Activated T-helper 17 cell treated with anti-CD3 and anti-CD28 coated beads, Interleukin-2, amount 50 U/mL, for 72 hours (primary cell): ENCODE results near the gene THOP1. TPM values are rescaled to one million over a fixed set of nuclear protein-coding genes. Genes with fewer than 3 reads are reported as not detected.

Source experiments
- ATAC-seq: fragments of 150-1000 bp; cut with Tn5 transposase; replicated peaks from 2 replicates; pipeline ENCODE4 v1.10.0; 2021; ENCODE audit warnings: mild to moderate bottlenecking, moderate library complexity
- H3K27ac Mint-ChIP-seq: one replicate; pipeline ENCODE4 v1.8.0; 2022; ENCODE audit warnings: mixed read lengths
- H3K27me3 Mint-ChIP-seq: one replicate; pipeline ENCODE4 v1.8.0; 2022; ENCODE audit warnings: mixed read lengths
- H3K36me3 Mint-ChIP-seq: one replicate; pipeline ENCODE4 v1.8.0; 2022; ENCODE audit warnings: low read depth, mild to moderate bottlenecking, mixed read lengths
- H3K4me1 Mint-ChIP-seq: one replicate; pipeline ENCODE4 v1.8.0; 2022; ENCODE audit warnings: mixed read lengths
- H3K4me3 Mint-ChIP-seq: one replicate; pipeline ENCODE4 v1.8.0; 2022; ENCODE audit warnings: mild to moderate bottlenecking, mixed read lengths
- H3K9me3 Mint-ChIP-seq: one replicate; pipeline ENCODE4 v1.8.0; 2022; ENCODE audit warnings: mixed read lengths
- total RNA-seq, 2 donors: library from RNA; stranded (reverse); gene quantifications; one replicate each; pipeline ENCODE4 v1.2.3, GENCODE V29; 2022

THOP1 gene
- total RNA-seq, 2 donors from 2014 or later, result 70.4 to 156 TPM

DNA sequence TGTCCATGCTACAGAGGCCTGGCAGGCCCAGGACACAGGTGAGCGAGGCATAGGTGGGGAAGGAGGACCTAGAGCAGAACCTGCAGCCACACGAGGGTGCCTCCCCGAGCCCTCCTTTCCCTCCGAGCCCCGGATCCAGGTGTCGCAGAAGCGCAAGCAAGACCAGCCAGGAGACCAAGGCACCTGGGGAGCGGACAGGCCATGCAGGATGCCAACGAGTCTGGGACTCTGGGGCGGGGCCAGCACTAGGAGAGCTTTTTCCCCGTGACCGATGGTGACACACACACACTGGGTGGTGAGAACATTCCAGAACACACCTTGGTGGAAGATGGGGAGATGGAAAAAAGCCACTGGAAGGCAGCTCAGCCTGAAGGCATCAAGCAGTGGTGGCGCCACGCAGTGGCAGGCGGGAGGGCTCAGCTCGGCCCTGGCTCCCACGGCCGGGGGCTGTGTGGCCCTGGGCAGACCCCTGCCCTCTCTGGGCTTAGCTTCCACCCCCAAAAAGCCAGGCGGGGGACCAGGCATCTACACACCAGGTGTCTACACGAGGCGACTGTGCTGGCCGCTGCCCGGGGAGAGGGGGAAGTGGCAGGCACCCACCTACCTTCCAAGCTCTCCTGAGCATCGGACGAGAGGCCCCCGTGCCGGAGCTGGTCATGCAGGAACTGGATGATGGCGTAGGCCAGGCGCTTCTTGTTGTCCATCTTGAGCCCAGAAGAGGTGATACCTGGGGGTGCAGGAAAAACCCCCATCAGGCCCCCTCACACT is 16.8 kb upstream of the THOP1 start:
- Mint-ChIP-seq H3K27me3 (no peaks in the 10 kb centered on the region), H3K4me3 (no peak overlapping the region), H3K4me1 (peaks cover 5% of the 10 kb centered on the region), H3K27ac (no peak overlapping the region), H3K9me3 (no peaks in the 10 kb centered on the region), H3K36me3 (peaks cover 41% of the 10 kb centered on the region)
- no peak for ATAC-seq

DNA sequence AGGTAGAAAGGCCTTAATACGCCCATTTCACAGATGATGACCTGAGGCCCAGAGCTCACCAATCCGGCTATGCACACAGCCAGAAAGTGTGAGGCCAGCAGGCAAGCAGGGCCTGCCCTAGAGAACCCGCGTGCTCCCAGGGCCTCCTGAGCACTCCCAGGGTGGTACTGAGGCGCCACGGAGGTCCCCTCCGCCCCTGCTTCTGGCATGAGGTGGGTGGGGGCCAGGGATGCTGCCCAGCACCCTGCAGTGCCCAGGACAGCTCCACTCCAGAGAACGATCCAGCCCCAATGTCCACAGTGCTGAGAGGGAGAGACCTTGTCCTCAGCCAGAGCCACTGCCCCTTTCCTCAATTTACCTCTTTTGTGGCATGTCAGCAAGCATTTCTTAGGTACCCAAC is 16.1 kb upstream of the THOP1 start:
- H3K4me1 Mint-ChIP-seq, result peaks cover 5% of the 10 kb centered on the region
- H3K27ac Mint-ChIP-seq, result no peak overlapping the region
- peaks cover 34% of the 10 kb centered on the region for H3K36me3 Mint-ChIP-seq
- ATAC-seq, result no peak
- no peaks in the 10 kb centered on the region for H3K9me3 Mint-ChIP-seq
- H3K27me3 Mint-ChIP-seq, result no peaks in the 10 kb centered on the region
- H3K4me3 Mint-ChIP-seq, result no peak overlapping the region

DNA sequence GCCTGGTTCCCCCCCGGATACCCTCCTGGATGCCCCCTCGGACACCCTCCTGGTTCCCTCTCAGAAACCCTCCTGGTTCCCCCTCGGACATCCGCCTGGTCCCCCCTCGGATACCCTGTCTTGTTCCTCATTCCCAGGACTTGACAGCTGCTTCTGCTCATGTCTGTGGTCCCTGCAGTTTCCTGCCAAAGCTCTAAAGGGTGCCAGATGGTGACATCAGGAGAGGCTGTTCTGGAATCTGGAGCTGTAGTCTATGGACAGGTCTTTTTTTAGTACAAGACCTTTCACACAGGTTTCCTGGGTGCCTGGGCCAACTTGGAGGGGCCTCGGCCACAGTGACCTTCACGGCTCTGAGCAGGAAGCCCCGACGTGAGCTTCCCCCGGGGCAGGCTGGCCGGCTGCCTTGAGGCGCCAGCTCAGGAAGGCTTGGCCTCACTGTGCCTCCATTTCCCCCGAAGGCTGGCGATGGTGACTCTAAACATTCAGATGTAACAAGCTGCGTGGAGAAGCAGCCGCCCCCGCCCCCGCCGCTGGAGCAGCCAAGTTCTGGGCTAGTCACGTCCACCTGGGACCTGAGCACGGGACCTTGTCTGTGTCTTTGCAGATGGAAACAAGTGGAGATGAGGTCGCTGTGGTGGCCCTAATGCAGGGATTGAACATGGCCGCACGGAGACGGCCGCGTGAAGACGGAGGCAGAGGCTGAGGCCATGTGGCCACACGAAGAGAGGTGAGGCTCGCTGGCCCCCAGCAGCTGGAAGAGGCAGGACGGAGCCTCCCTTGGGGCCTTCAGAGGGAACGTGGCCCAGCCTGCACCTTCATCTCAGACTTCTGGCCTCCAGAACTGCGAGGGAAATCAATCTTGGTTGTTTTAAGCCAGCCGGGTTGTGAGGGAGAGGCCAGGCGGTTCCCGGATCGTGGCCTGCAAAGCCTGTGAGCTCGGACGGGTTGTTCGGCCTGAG is 15.0 kb upstream of the THOP1 start:
- H3K9me3 Mint-ChIP-seq, result no peaks in the 10 kb centered on the region
- H3K36me3 Mint-ChIP-seq, result peaks cover 29% of the 10 kb centered on the region
- H3K4me1 Mint-ChIP-seq, result peaks cover 11% of the 10 kb centered on the region
- no peak overlapping the region for H3K4me3 Mint-ChIP-seq
- H3K27me3 Mint-ChIP-seq, result no peaks in the 10 kb centered on the region
- ATAC-seq, result no peak
- no peak overlapping the region for H3K27ac Mint-ChIP-seq

DNA sequence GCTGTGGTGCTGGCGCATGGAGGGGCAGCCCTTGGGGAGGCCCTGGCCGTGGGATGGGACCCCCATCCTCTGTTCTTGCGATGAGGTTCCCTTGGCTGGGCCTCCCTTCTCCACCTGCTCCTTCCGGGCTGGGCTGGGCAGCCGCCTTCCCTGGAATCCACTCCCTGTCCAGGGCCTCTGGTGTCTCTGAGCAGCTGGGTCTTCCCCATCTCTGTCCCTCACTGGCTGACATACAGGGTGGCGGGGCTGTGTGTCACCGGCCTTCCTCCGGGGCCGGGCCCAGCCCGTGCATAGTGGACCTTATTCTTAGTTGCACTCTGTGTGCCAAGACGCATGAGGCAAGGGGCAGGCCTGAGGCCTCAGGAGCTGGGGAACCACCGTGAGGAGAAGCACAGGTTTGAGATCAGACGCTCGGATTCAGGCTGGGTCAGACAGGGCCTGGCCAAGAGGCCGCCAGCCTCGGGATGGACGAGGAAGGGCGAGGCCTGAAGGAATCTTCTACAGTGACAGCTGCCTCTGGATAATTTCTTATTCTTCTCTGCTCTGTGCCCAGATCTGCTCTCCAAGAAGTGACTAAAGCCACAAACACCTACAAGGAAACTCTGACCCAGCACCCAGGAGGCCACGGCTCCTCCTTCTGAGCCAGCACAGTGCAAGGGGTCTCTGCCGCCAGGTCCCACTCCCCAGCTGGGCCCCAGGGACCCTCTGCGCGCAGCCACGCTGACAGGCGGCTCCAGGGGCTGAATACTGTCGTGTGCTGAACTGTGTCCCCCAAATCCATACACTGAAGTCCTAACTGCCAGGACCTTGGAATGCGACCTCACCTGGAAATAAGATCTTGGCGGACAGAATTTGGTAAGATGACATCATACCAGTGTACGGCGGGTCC is 13.3 kb upstream of the THOP1 start:
- Mint-ChIP-seq H3K4me1 (peaks cover 24% of the 10 kb centered on the region), H3K27ac (no peak overlapping the region), H3K36me3 (peaks cover 21% of the 10 kb centered on the region), H3K27me3 (no peaks in the 10 kb centered on the region), H3K4me3 (no peak overlapping the region), H3K9me3 (no peaks in the 10 kb centered on the region)
- ATAC-seq, result no peak

DNA sequence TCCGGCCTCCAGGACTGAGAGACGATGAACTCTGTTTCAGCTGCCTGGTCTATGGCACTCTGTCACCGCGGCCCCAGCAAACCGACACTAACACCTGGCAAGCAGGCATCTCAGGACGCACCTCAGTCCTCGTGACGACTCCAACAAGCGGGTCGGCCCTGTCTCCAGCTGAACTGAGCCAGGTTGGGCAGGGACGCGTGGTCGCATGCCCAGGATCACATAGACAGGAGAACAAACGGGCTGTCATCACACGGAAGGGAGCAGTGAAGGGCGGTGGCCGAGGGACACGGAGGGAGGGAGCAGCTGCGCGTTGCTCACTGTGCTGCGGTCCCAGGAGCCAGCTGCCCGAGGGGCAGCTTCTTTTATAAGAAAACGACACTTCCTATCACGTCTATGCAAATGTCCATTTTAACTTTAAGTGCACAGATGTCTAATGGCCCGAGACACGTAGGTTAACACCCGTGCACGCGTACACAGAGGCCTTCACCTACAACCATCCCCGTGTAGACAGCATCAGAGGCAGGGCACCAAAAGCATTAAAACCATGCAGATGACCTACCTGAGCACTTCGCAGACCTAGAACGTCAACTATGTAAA is 11.1 kb upstream of the THOP1 start:
- Mint-ChIP-seq H3K36me3 (peaks cover 20% of the 10 kb centered on the region), H3K9me3 (no peaks in the 10 kb centered on the region), H3K27me3 (no peaks in the 10 kb centered on the region), H3K4me3 (no peak overlapping the region), H3K4me1 (peaks cover 24% of the 10 kb centered on the region), H3K27ac (peak overlapping the region; percentile 94)
- ATAC-seq, result no peak

DNA sequence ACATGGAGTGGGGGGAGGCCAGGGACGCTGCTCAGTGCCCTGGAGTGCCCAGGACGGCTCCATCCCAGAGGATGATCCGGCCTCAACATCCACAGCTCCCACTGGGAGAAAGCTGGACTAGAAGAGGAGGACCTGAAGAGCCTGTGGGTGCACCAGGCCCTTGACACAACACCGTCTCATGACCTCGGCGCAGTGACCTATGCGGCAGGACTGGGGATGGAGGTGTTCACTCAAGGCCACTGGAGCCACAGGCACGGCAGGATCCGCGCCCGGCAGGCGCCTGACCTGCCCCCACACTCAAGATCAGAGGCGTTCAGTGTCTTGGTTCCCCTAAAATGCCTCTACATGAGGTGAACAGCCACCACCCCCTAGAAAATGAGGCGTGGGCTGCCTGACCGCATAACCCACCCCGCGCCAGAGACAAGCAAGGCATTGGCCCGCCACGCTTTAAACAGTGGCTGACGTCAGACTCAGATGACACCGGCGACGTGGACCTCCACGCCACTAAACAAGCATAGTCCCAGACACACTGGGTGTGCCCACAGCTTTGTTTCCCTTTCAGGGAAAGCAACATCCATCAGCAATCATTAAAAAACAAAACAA is 10.2 kb upstream of the THOP1 start:
- Mint-ChIP-seq H3K27me3 (no peaks in the 10 kb centered on the region), H3K36me3 (peaks cover 22% of the 10 kb centered on the region), H3K4me1 (peaks cover 26% of the 10 kb centered on the region), H3K27ac (peak overlapping the region; percentile 94), H3K9me3 (no peaks in the 10 kb centered on the region), H3K4me3 (peak overlapping the region; percentile 81)
- no peak for ATAC-seq

DNA sequence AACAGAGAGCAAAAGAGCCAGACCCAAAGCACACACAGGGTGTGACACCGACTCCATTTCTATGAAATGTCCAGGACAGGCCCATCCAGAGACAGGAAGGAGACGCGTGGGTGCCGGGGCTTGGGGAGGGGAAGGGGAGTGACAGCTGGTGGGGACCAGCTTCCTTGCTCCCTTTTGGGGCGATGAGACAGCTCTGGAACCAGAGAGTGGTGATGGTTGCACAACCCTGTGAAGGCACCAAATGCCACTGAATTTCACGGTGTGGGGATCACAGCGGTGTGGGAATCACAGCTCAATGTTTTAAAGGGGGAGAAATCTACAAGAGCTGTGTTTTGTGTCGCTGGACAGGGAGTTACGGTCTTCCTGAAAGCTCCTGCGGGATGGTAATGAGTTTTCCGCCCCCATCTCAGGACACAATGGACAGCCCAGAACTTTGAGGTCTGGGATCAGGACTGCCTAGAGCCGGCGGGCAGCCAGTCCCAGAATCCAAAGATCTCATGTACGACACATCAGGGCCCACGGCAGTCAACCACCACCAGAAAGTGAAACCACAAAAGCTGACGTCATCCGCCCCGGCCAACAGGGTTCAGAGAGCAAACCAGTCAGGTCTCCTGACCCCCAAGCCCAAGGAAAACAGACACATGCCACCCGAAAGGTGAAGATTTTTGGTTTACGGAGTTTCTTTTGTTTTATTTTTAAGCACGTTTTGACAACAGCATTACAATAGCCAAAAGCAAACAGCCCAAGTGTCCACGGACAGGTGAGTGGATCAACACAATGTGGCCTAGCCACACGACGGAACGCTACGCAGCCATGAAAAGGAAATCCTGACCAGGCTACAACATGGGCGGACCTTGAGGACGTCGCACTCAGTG is 9.5 kb upstream of the THOP1 start:
- peak; percentile 96 for ATAC-seq
- Mint-ChIP-seq H3K4me3 (peak overlapping the region; percentile 81), H3K27ac (peak overlapping the region; percentile 94), H3K9me3 (no peaks in the 10 kb centered on the region), H3K4me1 (peaks cover 31% of the 10 kb centered on the region), H3K36me3 (peaks cover 28% of the 10 kb centered on the region), H3K27me3 (no peaks in the 10 kb centered on the region)

DNA sequence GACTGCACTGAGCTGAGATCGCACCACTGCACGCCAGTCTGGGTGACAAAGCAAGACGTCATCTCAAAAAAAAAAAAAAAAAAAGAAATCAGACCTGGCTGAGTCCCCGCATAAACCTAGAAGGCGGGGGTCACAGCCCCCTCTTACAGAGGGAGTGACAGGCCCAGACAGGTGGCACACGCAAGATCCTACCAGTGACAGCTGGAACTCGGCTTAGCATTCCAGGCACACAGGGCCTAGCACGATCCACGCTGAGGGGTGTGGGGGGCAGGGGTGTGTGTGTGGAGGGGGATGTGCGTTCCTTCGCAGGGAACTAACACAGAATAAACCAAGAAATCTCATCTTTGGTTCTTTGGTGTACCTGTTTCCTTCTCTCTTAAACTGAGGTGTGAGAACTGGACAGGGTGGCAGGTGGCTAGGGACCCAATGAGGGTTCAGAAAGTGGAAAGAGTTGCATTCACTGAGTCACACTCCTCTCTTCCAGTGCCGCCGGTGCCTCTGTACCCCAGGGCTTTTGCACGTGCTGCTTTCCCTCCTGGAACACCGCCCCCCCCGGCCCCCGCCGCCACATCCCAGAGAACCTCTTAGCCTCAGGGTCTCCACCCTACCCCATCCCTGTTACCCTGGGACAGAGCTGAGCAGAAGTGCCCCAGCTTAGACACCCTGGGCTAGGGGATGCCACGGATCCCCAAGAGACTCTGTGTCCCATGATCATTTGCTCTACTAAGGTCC is 7.2 kb upstream of the THOP1 start:
- no peaks in the 10 kb centered on the region for H3K9me3 Mint-ChIP-seq
- no peaks in the 10 kb centered on the region for H3K27me3 Mint-ChIP-seq
- no peak for ATAC-seq
- H3K27ac Mint-ChIP-seq, result no peak overlapping the region
- H3K4me3 Mint-ChIP-seq, result no peak overlapping the region
- peaks cover 31% of the 10 kb centered on the region for H3K4me1 Mint-ChIP-seq
- H3K36me3 Mint-ChIP-seq, result peaks cover 23% of the 10 kb centered on the region

DNA sequence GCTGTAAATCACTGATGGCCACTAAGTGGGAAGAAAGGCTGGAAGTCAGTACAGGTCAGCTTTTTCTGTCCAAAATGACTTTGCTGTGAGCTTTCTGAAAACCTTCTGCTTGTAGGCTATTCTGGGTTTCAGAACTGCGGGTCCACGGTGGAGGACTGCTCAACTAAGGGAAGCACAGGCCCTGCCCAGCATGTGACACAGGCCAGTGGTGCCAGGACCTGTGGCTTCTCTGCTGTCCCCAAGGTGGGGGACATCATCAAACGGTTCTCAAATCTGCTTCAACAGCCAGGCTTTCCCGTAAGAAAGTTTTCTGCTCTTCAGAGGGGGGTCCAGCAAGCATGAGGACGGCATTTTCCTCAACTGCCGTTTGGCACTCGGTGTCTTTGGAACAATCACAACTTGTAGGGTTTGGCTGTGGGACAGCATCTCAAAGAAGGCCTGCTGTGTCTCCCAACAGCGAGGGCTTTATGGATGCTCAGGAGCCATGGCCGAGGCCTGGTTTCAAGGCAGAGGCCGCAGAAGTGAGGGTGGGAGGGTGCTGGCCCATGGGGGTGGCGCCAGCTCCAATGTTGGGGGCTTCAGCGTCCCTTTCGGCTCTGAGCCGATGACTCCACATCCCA is 6.1 kb upstream of the THOP1 start:
- Mint-ChIP-seq H3K27ac (no peak overlapping the region), H3K36me3 (peaks cover 23% of the 10 kb centered on the region), H3K4me1 (peaks cover 31% of the 10 kb centered on the region), H3K27me3 (no peaks in the 10 kb centered on the region), H3K4me3 (no peak overlapping the region), H3K9me3 (no peaks in the 10 kb centered on the region)
- ATAC-seq, result no peak

DNA sequence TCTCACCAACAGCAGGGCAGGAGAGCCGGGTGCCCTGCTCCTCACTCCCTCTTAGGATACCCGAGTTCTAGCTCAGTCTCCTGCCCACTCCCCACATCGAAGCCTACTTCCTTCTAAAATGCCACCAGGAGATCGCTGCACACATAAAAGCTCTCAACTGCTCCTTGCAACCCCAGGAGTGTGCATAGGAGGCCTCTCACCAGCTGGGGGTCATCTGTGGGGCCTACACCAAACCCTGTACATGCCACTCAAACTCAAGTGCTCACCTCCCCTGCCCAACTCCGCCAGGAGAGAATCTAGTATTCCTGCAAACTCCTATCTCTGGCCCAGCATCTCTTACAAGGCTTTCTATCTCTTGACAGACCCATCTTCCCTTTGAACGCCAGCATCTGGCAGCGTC is 5.0 kb upstream of the THOP1 start:
- H3K27me3 Mint-ChIP-seq, result no peaks in the 10 kb centered on the region
- peaks cover 25% of the 10 kb centered on the region for H3K4me1 Mint-ChIP-seq
- no peaks in the 10 kb centered on the region for H3K9me3 Mint-ChIP-seq
- peak overlapping the region; percentile 60 for H3K27ac Mint-ChIP-seq
- peak overlapping the region; percentile 1 for H3K4me3 Mint-ChIP-seq
- H3K36me3 Mint-ChIP-seq, result peaks cover 22% of the 10 kb centered on the region
- ATAC-seq, result no peak

DNA sequence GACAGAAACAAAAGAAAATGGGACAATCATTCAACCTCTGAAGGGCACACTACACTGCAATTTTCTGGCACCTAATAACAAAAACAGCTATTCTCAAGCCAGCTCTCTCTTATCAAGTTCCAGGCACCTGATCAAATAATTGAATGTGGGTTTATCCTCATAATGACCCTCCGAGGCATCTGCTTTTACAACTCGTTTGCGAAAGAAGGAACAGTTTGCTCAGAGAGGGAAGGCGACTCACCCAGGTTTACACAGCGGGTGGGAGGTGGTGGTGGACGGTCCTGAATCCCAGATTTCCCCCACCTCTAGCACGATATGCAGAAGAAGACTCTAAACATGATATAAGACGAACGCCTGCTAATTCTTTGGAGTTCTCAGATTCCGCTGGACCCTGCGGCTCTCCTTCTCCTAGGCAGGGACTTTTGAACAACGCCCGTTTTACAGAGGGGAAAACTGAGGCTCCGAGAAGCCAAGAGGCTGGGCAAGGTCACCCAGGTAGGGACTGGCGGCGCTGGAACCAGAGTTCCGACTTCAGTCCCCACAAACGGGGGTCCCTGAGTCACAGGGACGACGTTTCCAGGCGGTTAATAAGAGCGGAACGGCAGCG is 2.9 kb upstream of the THOP1 start:
- Mint-ChIP-seq H3K27ac (peak overlapping the region; percentile 74), H3K9me3 (no peaks in the 10 kb centered on the region), H3K36me3 (peaks cover 18% of the 10 kb centered on the region), H3K4me1 (peaks cover 18% of the 10 kb centered on the region), H3K27me3 (no peaks in the 10 kb centered on the region), H3K4me3 (peak overlapping the region; percentile 85)
- ATAC-seq, result no peak
